ENCODE results near the gene PTOV1.

PTOV1 gene

DNA sequence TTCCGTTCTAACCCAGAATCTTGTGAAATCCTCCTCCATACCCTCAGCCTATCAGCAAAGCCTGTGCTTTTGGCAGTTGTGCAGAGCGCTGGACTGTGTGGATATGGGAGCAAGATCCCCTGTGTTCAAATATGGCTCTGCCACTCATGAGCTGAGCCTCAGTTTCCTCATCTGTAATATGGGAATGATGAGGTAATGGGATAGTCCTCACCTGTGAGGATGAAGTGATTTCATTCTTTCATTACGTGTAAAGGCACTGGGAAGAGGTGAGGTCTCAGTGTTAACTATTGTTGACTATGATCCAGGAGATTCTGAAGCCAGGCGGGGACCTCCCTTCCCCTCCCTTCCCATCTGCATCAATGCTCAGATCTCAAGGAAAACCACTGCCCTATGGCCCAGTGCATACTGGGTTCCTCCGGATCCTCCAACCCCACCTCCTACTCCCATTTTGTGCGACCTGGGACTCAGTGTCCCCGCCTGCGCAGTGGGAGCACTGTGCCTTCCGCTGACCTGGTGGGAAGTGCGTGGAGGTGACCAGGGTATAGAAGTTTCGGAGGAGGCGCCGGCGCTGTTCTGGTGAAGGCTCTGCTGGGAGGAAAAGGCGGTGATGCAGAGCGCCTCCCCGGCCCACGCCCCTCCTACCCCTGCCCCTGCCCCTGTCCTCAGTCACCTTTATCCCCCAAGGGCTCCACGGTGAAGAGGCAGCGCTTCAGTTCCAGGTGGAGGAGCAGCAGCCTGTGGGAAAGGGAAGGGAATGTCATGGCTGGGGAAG lies 42.9 kb upstream of the PTOV1 start:
- no peak for TF ChIP-seq CTCF (conservative IDR thresholded peaks at IDR 0.05; ENCODE audit: low read depth, low read length)
- Histone ChIP-seq H3K27me3 (ENCODE audit: insufficient read depth, low read depth) (no peaks in the 10 kb centered on the region), H4K20me1 (ENCODE audit: insufficient read depth) (no peaks in the 10 kb centered on the region), H3K79me2 (ENCODE audit: insufficient read depth, low read depth) (no peaks in the 10 kb centered on the region), H3K9ac (no peak overlapping the region), H3K4me1 (ENCODE audit: low read depth, poor library complexity, severe bottlenecking) (peaks cover 21% of the 10 kb centered on the region), H3K4me2 (peak overlapping the region; percentile 81), H2AFZ (ENCODE audit: low read depth) (peak overlapping the region; percentile 72; the same call in 1 of the 2 replicates), H3K36me3 (ENCODE audit: insufficient read depth) (no peaks in the 10 kb centered on the region), H3K4me3 (IDR thresholded peaks at IDR 0.05; ENCODE audit: insufficient read depth, low read depth, low read length) (no peak overlapping the region), H3K27ac (no peak overlapping the region)

DNA sequence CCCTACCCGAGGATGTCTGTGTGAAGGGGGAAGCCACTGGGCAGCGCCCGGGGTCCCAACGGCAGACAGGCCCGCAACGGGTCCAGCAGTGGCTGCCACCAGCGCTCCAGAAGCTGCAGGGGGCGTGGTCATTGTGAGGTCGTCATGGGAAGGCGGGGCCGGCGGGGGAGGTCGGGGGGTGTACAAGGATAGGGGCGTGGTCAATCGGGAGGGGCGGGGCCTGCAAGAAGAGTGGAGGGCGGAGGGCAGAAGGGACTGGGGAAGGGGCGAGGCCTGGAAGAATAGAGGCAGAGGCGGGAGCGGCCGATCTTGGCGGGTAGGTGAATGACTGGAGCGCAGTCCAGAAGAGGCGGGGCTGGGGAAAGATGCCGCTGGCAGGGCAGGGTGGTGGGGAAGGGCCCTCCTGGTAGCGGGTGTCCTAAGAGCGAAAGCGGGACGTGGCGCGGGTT lies 42.2 kb upstream of the PTOV1 start:
- no peaks in the 10 kb centered on the region for H3K36me3 ChIP-seq (ENCODE audit: insufficient read depth)
- H3K4me2 ChIP-seq = peak overlapping the region; percentile 81
- H4K20me1 ChIP-seq (ENCODE audit: insufficient read depth) = no peaks in the 10 kb centered on the region
- H3K4me1 ChIP-seq (ENCODE audit: low read depth, poor library complexity, severe bottlenecking) = peaks cover 22% of the 10 kb centered on the region
- H3K27me3 ChIP-seq (ENCODE audit: insufficient read depth, low read depth) = no peaks in the 10 kb centered on the region
- H3K79me2 ChIP-seq (ENCODE audit: insufficient read depth, low read depth) = no peaks in the 10 kb centered on the region
- peak overlapping the region; percentile 72 for H2AFZ ChIP-seq (ENCODE audit: low read depth)
- H3K9ac ChIP-seq = peak overlapping the region; percentile 51; the same call in 1 of the 2 replicates
- no peak overlapping the region for H3K4me3 ChIP-seq (IDR thresholded peaks at IDR 0.05; ENCODE audit: insufficient read depth, low read depth, low read length)
- TF ChIP-seq CTCF (conservative IDR thresholded peaks at IDR 0.05; ENCODE audit: low read depth, low read length) = 0 out of 2 replicates have a peak, but pooled peaks have one; percentile 1
- H3K27ac ChIP-seq = peak overlapping the region; percentile 52

- H3K27ac ChIP-seq = peak overlapping the region; percentile 52
- no peak overlapping the region for H3K4me3 ChIP-seq (IDR thresholded peaks at IDR 0.05; ENCODE audit: insufficient read depth, low read depth, low read length)
These were observed 41.6 kb upstream of the PTOV1 start for GRCh38 chr19:49809160-49809940.

More at GRCh38 chr19:49809160-49809940, 41.6 kb upstream of the PTOV1 start:
- H3K27me3 ChIP-seq (ENCODE audit: insufficient read depth, low read depth) = no peaks in the 10 kb centered on the region
- H3K9ac ChIP-seq = peak overlapping the region; percentile 51
- no peaks in the 10 kb centered on the region for H3K79me2 ChIP-seq (ENCODE audit: insufficient read depth, low read depth)
- peaks cover 29% of the 10 kb centered on the region for H3K4me1 ChIP-seq (ENCODE audit: low read depth, poor library complexity, severe bottlenecking)
- no peaks in the 10 kb centered on the region for H3K36me3 ChIP-seq (ENCODE audit: insufficient read depth)
- H2AFZ ChIP-seq (ENCODE audit: low read depth) = peak overlapping the region; percentile 72
- TF ChIP-seq CTCF (conservative IDR thresholded peaks at IDR 0.05; ENCODE audit: low read depth, low read length) = no peak
- peak overlapping the region; percentile 81 for H3K4me2 ChIP-seq
- H4K20me1 ChIP-seq (ENCODE audit: insufficient read depth) = no peaks in the 10 kb centered on the region
